ENCODE measurements around the gene GDI1.

- no peak for TF ChIP-seq CTCF (IDR thresholded peaks at IDR 0.05)
- TF ChIP-seq EP300 (IDR thresholded peaks at IDR 0.05; ENCODE audit: borderline replicate concordance in 1 of 2, low read depth in 1 of 2, low read length in 1 of 2): no peak
- no peak; the same call in 1 of the 2 replicates for TF ChIP-seq POLR2AphosphoS5 (IDR thresholded peaks at IDR 0.05; ENCODE audit: low read depth, low read length)
- TF ChIP-seq RAD21 (IDR thresholded peaks at IDR 0.05; ENCODE audit: low read length): no peak
Observed at GRCh38 chrX:154401918-154402621, 34.9 kb upstream of the GDI1 start.
